ENCODE results near the gene KLC1.

Gene KLC1

GRCh38 chr14:103735815-103736545 is 107.0 kb downstream of the KLC1 start:
- no peak for DNase-seq (ENCODE audit: low read depth)

DNA sequence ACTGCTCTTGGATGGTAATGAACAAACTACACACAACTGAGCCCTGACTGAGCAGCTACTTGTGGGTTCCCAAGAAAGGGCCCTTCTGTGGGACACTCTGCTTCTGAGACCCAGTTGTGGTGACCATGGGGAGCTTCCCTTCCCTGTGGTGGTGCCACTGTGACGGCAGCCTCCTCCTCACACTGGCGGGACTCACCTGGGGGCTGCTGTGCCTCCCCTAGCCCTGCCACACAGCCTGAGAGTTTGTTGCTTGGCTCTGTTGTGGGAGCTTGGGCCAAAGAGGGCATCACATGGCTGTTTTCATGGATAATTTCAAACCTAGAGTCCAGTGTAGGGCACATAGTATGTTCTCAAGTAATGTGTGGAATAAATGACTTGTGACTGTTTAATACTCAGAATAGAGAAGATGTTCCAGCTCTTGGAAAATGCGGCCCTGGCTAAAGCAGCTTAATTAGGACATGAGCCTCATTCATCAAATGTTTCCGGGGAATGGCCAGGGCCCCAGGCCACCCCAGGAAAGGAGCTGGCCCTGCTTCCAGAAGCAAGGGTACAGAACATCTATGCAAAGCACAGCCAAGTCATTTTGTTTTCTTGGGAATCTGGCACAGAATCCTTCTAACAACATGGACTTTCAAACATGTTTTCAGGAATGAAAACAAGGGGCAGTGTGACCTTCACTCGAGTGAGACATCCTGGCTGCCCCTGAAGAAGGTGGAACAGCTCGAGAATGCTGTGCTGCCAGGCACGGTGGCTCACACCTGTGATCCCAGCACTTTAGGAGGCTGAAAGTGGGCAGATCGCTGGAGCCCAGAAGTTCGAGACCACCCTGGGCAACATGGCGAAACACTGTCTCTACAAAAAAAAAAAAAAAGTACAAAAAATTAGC is 107.8 kb downstream of the KLC1 start:
- no peak for DNase-seq (ENCODE audit: low read depth)

DNA sequence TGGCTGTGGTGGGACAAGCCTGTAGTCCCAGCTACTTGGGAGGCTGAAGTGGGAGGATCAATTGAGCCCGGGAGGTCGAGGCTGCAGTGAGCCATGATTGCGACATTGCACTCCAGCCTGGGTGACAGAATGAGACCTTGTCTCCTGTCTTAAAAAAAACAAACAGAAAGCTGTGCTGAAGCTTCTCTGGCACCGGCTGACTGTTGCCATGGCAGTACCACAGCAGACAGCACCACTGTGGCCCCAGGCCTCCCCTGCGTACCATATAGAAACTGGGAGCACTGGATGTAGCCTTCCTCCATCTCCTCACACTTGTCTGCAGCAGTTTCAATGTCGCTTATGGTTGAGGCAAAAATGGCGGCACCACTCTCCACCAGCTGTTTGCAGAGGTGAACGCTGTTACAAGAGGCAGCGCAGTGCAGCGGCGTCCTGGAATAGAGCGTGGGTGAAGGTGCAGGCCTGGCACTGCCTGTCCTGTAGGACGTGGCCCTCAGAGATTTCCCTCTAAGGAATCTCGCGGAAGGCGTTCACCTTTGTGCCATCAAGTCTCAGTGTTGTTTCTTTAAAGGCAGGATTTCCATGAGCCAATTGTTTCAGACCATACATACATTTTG is 108.5 kb downstream of the KLC1 start:
- DNase-seq (ENCODE audit: low read depth): no peak

DNA sequence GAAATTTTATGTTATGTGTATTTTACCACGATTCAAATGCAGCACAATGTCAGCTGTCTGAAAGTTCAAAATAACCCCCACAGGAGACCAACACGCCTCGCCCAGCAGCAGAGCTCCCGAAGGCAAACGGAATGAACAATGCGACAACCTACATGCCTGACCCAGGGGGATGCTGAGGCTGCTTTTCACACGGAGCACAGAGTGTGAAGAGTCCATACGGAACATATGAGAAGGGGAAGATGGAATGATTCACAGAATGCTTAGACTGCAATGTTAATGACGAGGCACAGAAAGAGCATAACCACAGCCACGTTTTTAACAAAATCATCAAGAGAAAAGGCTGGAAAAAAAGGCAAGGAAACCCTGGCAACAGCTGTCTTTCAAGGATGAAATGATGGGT is 109.2 kb downstream of the KLC1 start:
- DNase-seq (ENCODE audit: low read depth): no peak

GRCh38 chr14:103738701-103739451 is 109.9 kb downstream of the KLC1 start:
- no peak for DNase-seq (ENCODE audit: low read depth)

GRCh38 chr14:103739466-103739792 is 110.4 kb downstream of the KLC1 start:
- DNase-seq (ENCODE audit: low read depth): no peak

DNA sequence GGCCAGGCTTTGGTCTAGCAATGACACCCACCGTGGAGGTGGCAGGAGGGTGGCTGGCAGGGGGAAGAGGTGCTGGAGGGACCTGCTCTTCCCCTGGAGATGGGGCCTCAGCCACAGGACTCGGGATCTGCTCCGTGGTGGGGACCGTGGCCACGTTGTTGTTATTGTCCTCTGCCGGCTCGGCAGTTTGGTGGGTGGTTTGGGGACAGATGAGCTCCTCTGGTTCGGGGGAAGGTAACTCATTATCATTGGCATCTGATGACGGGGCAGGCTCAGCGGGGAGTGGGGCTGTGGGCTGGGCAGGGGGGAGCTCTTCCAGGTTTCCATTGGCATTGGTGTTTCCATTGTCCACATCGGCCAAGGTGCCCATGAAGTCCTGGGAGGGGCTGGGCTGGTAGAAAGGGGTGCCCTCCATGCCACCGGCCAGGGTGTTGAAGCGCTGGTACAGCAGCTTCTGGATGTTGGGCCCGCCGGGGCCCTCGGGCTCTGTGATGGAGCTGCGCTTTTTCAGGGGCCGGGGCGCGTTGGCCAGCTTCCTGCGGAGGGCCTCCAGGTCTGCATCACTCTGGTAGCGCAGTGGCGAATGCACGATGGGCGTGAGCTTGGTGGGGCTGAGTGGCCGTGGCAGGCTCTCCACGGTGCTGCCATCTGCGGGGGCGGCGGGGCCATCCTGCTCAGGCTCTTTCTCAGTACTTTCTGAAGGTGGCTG is 110.9 kb downstream of the KLC1 start:
- no peak for DNase-seq (ENCODE audit: low read depth)

- peak; percentile 45 for DNase-seq (ENCODE audit: low read depth)
Measured at GRCh38 chr14:103740991-103741689, 112.1 kb downstream of the KLC1 start.

DNA sequence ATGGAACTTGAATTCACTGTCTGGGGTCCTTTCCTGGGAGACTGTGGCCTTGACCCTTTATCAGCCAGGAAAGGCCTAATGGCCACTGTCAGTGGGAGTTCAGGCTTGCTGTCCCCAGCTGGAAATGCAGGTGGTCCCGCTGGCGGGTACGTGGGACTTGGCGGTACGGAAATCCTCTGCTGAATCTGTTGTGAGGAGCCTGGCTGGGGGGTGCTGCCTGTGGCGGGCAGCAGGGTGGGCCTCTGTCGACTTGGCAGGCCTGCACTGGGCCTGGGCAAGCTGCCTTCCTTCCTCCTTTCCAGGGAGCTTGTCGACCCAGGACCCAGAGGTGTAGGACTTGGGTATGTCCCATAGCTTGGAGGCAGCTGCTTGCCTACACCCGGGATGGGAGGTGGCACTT is 112.9 kb downstream of the KLC1 start:
- DNase-seq (ENCODE audit: low read depth): no peak

DNA sequence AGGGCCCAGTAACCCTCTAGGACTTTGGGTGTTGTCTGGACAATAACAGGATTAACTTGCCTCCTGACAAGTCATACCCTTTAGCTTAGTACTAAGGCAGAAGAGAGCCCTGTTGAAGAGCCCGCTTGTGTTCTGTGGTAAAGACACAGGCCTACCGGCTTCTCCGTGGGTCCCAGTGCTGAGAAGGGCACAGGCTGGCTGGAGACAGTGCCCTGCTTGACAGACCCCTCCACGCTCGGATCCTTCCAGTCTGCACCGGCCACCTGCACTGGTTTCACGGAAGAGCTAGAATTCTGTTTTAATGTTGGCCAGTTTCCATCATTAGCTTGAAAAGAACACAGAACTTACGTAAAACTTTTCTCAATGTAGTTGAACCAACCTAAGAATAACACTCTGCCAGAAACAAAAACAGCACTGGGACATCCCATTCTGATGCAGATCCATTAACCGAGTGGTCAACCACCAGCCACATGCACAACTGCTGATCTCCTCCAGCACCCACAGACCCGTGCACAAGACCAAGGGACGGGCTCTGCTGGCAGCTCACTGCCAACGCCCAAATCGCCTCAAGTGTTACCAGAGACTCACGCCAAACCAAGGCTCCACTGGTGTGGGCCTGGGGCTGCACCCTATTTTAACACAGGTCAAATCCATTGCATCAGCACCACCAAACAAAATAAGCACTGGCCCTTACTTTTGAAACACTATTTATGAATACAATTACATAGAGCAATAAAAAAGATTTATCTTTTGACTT is 113.7 kb downstream of the KLC1 start:
- DNase-seq (ENCODE audit: low read depth): no peak

GRCh38 chr14:103743691-103744090 is 114.7 kb downstream of the KLC1 start:
- no peak for DNase-seq (ENCODE audit: low read depth)

GRCh38 chr14:103744621-103745395 is 115.8 kb downstream of the KLC1 start:
- DNase-seq (ENCODE audit: low read depth): no peak

- DNase-seq (ENCODE audit: low read depth): no peak
Measured at GRCh38 chr14:103745424-103745823, 116.4 kb downstream of the KLC1 start.

- DNase-seq (ENCODE audit: low read depth): peak; percentile 88
Measured at GRCh38 chr14:103746701-103747100, 117.7 kb downstream of the KLC1 start.

- DNase-seq (ENCODE audit: low read depth): no peak
Measured at GRCh38 chr14:103748534-103748857, 119.5 kb downstream of the KLC1 start.

GRCh38 chr14:103749452-103749851 is 120.4 kb downstream of the KLC1 start:
- DNase-seq (ENCODE audit: low read depth): peak; percentile 22

DNA sequence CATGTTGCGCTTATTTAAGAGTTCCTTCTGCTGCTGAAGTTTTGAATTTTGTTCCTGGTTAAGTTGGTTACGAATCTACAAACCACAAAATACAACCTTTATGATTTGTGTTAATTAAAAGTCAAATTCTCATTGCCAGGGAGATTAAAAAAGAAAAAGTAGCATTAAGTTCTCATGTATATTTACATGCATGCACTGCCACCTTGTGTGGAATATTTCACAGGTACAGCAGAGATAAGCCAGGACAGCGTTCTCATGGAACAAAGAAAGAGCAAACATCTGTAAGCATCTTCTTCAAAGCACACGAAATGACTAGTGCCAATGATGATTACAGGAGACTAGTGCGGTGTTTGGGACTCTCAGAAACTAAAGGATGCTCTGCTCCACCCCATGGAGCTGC is 120.8 kb downstream of the KLC1 start:
- DNase-seq (ENCODE audit: low read depth): no peak

Data from ELR (cell line).